HepG2 (cell line): ENCODE measurements around the gene THSD8.

Source experiments
- CBFB ChIP-seq: sonication (generic); formaldehyde crosslinking; IDR thresholded peaks from 2 replicates; pipeline ENCODE4 v1.4.0; 2020; ENCODE audit warnings: missing genetic modification reagents
- CEBPB ChIP-seq: IDR thresholded peaks from 2 replicates; pipeline ENCODE4 v1.6.1; 2011; ENCODE audit warnings: low read depth, low read length, improper control_type of control experiment, borderline replicate concordance
- CTCF ChIP-seq: sonication (generic); formaldehyde crosslinking; IDR thresholded peaks from 2 replicates; pipeline ENCODE4 v1.5.0; 2020; ENCODE audit warnings: mild to moderate bottlenecking, missing genetic modification reagents, moderate library complexity
- EZH2 ChIP-seq: conservative IDR thresholded peaks from 2 replicates; pipeline ENCODE4 v1.6.1; 2012; ENCODE audit warnings: mild to moderate bottlenecking, low read depth, low read length, moderate library complexity
- MYC ChIP-seq: sonication (generic); formaldehyde crosslinking; IDR thresholded peaks from 2 replicates; pipeline ENCODE4 v1.9.0; 2021; ENCODE audit warnings: missing genetic modification reagents, borderline replicate concordance
- PATZ1 ChIP-seq: sonication (generic); formaldehyde crosslinking; IDR thresholded peaks from 2 replicates; pipeline ENCODE4 v1.4.0; 2020; ENCODE audit warnings: missing genetic modification reagents
- PTBP1 ChIP-seq: fragments of 200-400 bp; formaldehyde crosslinking; IDR thresholded peaks from 2 replicates; pipeline ENCODE4 v1.6.1; 2018; ENCODE audit warnings: low read length, low read depth; ENCODE audit not compliant: poor library complexity, severe bottlenecking
- RAD21 ChIP-seq: fragments of 450-650 bp; formaldehyde crosslinking; IDR thresholded peaks from 2 replicates; pipeline ENCODE4 v1.5.0; 2020; ENCODE audit warnings: mild to moderate bottlenecking
- REXO4 ChIP-seq: sonication (generic); formaldehyde crosslinking; IDR thresholded peaks from 2 replicates; pipeline ENCODE4 v1.8.0; 2022; ENCODE audit warnings: missing genetic modification reagents, mild to moderate bottlenecking, borderline replicate concordance
- TAF15 ChIP-seq: fragments of 200-400 bp; formaldehyde crosslinking; IDR thresholded peaks from one replicate; pipeline ENCODE4 v1.6.1; 2018; ENCODE audit warnings: mild to moderate bottlenecking, low read depth, low read length; ENCODE audit not compliant: poor library complexity, severe bottlenecking
- YY1 ChIP-seq: IDR thresholded peaks from 2 replicates; pipeline ENCODE4 v1.6.1; 2011; ENCODE audit warnings: low read length, low read depth, moderate library complexity, mild to moderate bottlenecking; ENCODE audit not compliant: insufficient read depth, insufficient replicate concordance
- ZNF580 ChIP-seq: IDR thresholded peaks from 2 replicates; pipeline ENCODE4 v1.6.1; 2016; ENCODE audit warnings: low read depth, borderline replicate concordance

- TF ChIP-seq TAF15 (peak; percentile 78), PTBP1 (peak; percentile 53), CTCF (peak; percentile 24), REXO4 (CRISPR knock-in tag) (no peak), ZNF580 (CRISPR knock-in tag) (peak; percentile 80; the same call in 1 of the 2 replicates), CBFB (CRISPR knock-in tag) (peak; percentile 90), RAD21 (CRISPR knock-in tag) (no peak; the same call in 1 of the 2 replicates), YY1 (peak; percentile 48), EZH2 (no peak), CEBPB (no peak), PATZ1 (CRISPR knock-in tag) (peak; percentile 98), MYC (peak; percentile 86; the same call in 1 of the 2 replicates)
Measured at GRCh38 chr19:12791345-12792050, 10.4 kb upstream of the THSD8 start, which contains the start of gene JUNB.
